Stimulated activated effector memory CD8-positive, alpha-beta T cell treated with anti-CD3 and anti-CD28 coated beads, Interleukin-12 subunit alpha, Interleukin-12 subunit beta, amount 100 ng/mL, for 72 hours (primary cell): Measurements from ENCODE around the gene JTB.
A peak's percentile ranks its signal among the peaks of the same experiment; 100 is the strongest.
"Not testable (repeated sequence)": the region's sequence is repeated elsewhere in the genome, so short reads cannot be mapped to it uniquely, and the experiment has no call there.

Experiments used
- ATAC-seq: fragments of 150-1000 bp; cut with Tn5 transposase; 2 replicates; pipeline ENCODE4 v1.10.0; 2021
- DNase-seq, 2 donors: peaks; one replicate each; pipeline ENCODE4 v3.0.0; 2021 to 2022; ENCODE audit warnings: low spot score in 2 of 2
- H3K27ac Mint-ChIP-seq: one replicate; pipeline ENCODE4 v1.8.0; 2022; ENCODE audit warnings: mild to moderate bottlenecking, mixed read lengths
- H3K36me3 Mint-ChIP-seq: one replicate; pipeline ENCODE4 v1.8.0; 2022; ENCODE audit warnings: mild to moderate bottlenecking, mixed read lengths
- H3K4me1 Mint-ChIP-seq: one replicate; pipeline ENCODE4 v1.8.0; 2022; ENCODE audit warnings: mixed read lengths
- H3K4me3 Mint-ChIP-seq: one replicate; pipeline ENCODE4 v1.8.0; 2022; ENCODE audit warnings: mild to moderate bottlenecking, mixed read lengths
- H3K9me3 Mint-ChIP-seq: one replicate; pipeline ENCODE4 v1.8.0; 2022; ENCODE audit warnings: mixed read lengths

Gene JTB

DNA sequence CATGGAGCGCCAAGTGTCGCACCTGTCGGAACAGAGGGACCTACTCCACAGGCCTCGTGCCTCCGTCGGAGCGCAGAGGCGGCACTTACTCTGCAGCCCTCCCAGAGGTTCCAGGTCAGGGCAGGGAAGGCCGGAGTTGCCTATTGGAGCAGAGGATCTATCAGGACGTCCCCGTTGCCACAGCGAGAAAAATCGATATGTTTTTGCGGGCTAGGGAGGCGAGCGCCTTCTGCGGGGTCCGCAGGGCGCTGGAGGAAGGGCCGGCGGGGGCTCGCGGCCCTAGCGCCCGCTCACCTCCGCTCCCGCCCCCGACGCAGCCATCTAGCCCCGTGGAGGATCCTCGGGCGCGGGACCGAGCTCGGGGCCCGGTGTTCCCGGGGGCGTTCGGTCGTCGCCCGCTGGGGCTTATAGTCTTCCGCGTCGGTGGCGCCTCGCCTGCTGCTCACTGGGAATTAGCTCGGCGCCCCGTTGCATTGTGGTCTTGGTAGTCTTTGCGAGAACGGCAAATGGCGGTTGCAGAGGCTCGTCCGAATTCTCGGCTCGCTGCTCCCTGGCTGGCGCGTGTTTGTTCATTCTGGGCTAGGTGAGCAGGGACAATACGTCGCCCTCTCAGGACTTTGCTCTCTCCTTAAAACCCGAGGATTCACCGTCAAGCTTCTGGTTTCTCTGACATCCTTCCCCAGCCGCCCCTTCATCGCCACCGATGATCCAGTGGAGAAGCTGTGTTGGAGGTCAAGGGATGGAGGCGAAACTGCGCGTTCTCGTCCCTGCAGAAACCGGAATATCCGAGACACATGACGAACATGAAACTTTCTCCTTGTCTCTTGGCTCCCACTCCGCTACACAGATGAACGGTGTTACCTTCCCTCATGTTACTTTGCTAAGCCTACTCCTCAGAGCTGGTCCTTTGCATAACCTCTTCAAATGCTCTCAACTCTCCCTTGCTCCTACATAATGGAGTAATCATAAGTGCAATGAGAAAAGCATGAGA, at the start of gene JTB:
Gene JTB, minus strand, starts transcription at position 425 of the 991 bp plus-strand sequence. Its CDS starts 422 bp downstream, at position 3.
- Mint-ChIP-seq H3K4me1 (peaks cover 46% of the 10 kb centered on the region), H3K9me3 (no peaks in the 10 kb centered on the region), H3K36me3 (peaks cover 46% of the 10 kb centered on the region), H3K4me3 (peak within 1 kb of the TSS; percentile 91), H3K27ac (peak within 1 kb of the TSS; percentile 91)
- DNase-seq (peak; percentile 65 to 88), ATAC-seq (peak; percentile 97)

DNA sequence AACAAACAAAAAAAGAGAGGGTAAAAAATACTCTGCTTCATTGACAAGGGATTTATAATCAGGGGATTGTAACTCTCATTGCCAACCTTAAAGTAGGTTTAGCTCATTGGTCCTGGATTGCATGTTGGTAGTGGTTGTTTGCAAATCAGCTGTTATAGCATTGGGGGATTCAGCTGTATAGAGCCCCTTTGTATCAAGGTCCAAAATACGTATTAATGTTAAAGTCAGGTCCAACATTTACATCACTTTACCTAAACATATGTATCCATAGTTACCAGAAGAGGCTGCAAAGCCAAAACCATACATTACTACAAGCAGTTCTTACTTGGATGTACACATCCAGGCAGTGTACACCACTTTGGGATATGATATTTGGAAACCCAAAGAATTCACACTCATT, 42.5 kb upstream of the JTB start:
- H3K9me3 Mint-ChIP-seq = no peaks in the 10 kb centered on the region
- no peak overlapping the region for H3K27ac Mint-ChIP-seq
- DNase-seq (no peak), ATAC-seq (no peak)
- no peaks in the 10 kb centered on the region for H3K36me3 Mint-ChIP-seq
- no peaks in the 10 kb centered on the region for H3K4me1 Mint-ChIP-seq
- H3K4me3 Mint-ChIP-seq = no peak overlapping the region

DNA sequence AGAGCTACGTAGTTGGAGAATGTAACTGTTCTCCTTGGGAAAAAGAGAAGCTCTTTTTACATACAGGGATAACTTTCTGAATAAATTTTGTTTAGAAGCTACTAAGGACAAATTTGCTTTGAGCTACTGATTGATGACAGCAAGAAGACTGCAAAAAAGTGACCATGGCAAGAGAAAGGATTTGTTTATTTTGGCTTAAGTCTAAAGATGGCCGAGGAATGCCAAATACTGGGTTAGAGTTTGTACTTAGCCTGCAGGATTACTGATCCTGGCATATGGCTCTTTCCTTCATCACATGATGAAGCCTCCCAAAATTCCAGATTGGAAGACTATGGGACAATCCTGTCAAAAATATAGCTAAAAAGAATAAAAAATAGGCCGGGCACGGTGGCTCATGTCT, 41.8 kb upstream of the JTB start:
- DNase-seq (no peak), ATAC-seq (no peak)
- Mint-ChIP-seq H3K27ac (no peak overlapping the region), H3K9me3 (no peaks in the 10 kb centered on the region), H3K36me3 (no peaks in the 10 kb centered on the region), H3K4me3 (no peak overlapping the region), H3K4me1 (no peaks in the 10 kb centered on the region)

DNA sequence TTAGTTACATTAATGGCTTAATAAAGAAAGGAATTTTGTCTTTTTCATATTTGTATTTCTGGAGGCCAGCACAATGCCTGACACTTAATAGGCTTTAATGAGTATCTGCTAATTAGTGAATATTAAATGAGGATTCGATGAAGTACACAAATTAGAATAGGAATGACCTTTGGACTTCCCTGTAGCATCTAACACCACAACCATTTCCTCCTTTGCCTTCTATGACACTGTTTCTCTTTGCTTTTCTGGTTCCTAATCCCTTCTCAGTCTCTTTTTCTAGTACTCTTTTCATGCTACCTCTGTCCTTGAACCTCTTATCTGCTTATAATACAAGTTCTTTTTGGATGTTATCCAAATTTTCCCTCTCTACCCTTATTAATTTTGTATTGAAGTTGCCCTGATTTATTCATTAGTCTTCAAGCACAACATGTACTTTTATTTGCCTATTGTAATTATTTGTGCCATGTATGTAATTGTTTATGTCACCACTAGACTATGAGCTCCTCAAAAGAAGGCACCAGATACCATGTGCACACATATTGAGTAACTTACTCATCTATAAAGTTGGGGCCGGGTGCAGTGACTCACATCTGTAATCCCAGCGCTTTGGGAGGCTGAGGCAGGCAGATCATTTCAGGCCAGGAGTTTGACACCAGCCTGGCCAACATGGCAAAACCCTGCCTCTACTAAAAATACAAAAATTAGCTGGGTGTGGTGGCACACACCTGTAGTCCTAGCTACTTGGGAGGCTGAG, 36.9 kb upstream of the JTB start:
- DNase-seq (no peak), ATAC-seq (peak; percentile 82)
- Mint-ChIP-seq H3K27ac (no peak overlapping the region), H3K4me3 (no peak overlapping the region), H3K9me3 (no peaks in the 10 kb centered on the region), H3K36me3 (no peaks in the 10 kb centered on the region), H3K4me1 (no peaks in the 10 kb centered on the region)

DNA sequence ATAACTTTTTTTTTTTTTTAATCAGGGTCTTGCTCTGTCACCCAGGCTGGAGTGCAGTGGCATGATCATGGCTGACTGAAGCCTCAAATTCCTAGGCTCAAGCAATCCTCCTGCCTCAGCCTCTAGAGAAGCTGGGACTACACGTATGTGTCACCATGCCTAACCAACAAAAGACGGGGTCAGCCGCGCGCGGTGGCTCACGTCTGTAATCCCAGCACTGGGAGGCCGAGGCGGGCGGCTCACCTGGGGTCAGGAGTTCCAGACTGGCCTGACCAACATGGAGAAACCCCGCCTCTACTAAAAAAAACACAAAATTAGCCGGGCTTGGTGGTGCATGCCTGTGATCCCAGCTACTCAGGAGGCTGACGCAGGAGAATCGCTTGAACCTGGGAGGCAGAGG, 35.1 kb upstream of the JTB start:
- not testable (repeated sequence) for H3K27ac Mint-ChIP-seq, H3K4me3 Mint-ChIP-seq, H3K9me3 Mint-ChIP-seq, ATAC-seq, DNase-seq, H3K36me3 Mint-ChIP-seq, H3K4me1 Mint-ChIP-seq

DNA sequence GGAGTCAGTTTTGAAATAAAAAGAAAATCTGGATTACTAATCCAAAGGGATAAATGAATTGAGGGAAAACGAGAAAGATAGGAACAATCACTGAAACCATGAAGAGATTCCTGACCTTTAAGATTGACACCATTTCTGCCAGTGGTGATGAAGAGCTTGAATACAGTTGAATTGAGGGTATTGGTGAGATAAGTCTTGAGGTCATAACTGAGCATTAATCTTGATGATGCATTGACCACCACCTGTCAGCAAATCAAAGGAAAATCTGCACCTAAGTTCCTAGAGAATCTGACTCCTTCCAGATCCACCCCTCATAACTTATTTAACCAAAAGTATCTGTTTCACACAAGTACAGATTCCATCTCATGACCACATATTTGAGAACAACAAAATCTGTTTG, 34.7 kb upstream of the JTB start:
- Mint-ChIP-seq H3K4me1 (no peaks in the 10 kb centered on the region), H3K36me3 (no peaks in the 10 kb centered on the region), H3K27ac (no peak overlapping the region), H3K9me3 (no peaks in the 10 kb centered on the region), H3K4me3 (no peak overlapping the region)
- DNase-seq = no peak
- ATAC-seq = no peak

DNA sequence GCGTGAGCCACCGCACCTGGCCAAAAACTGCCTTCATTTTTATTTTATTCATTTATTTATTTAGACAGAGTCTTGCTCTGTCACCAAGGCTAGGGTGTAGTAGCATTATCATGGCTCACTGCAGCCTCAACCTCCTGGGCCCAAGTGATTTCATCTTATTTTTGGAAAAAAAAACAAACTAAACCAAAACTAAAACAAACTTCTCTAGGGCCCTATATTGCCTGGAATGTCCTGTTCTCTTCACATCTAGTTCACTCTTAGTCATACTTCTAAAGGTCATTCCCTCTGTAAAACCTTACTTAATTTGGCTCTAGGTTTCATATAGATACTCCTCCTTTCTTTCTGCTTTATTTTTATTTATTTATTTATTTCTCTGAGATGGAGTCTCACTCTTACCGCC, 28.7 kb upstream of the JTB start:
- Mint-ChIP-seq H3K27ac (no peak overlapping the region), H3K4me1 (no peaks in the 10 kb centered on the region), H3K36me3 (no peaks in the 10 kb centered on the region), H3K9me3 (no peaks in the 10 kb centered on the region), H3K4me3 (no peak overlapping the region)
- ATAC-seq (no peak), DNase-seq (no peak)

DNA sequence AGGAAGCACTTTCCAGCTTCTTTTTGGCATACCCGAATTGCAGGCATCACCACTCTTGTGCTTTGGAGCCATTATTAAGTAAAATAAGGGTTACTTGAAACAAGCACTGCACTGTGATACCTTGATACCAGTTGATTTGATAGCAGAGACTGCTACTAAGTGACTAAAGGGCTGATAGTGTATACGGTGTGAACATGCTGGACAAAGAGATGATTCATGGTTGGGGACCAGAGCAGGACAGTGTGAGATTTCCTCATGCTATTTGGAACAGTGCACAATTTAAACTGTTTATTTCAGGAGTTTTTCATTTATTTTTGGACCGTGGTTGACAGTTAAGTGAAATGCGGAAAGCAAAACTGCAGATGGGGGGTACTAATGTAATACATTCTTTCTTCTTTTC, 22.9 kb upstream of the JTB start:
- no peaks in the 10 kb centered on the region for H3K4me1 Mint-ChIP-seq
- H3K9me3 Mint-ChIP-seq = no peaks in the 10 kb centered on the region
- peaks cover 22% of the 10 kb centered on the region for H3K36me3 Mint-ChIP-seq
- DNase-seq = no peak
- no peak overlapping the region for H3K27ac Mint-ChIP-seq
- H3K4me3 Mint-ChIP-seq = no peak overlapping the region
- no peak for ATAC-seq

DNA sequence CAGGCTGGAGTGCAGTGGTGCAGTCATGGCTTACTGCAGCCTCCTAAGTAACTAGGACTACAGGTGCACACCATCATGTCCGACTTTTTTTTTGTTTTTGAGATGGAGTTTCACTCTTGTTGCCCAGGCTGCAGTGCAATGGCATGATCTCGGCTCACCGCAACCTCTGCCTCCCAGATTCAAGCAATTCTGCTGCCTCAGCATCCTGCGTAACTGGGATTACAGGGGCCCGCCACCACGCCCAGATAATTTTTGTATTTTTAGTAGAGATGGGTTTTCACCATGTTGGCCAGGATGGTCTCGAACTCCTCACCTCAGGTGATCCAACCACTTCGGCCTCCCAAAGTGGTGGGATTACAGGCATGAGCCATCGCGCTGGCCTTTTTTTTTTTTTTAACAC, 19.4 kb upstream of the JTB start:
- not testable (repeated sequence) for H3K27ac Mint-ChIP-seq

DNA sequence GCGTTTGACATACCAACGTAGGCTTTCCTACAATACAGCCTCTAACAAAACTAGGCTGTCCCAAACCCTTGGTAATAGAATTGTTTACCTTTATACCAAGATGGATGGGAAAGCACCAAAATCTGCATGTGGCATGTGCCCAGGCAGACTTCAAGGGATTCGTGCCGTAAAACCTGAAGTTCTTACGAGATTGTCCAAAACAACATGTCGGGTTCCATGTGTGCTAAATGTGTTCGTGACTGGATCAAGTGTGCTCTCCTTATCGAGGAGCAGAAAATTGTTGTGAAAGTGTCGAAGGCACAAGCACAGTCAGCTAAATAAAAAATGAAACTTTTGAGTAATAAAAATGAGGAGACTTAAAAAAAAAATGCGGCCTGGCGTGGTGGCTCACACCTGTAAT, 18.2 kb upstream of the JTB start:
- no peak for DNase-seq
- Mint-ChIP-seq H3K4me3 (no peak overlapping the region), H3K36me3 (peaks cover 70% of the 10 kb centered on the region), H3K9me3 (no peaks in the 10 kb centered on the region), H3K27ac (peak overlapping the region; percentile 23), H3K4me1 (peaks cover 26% of the 10 kb centered on the region)
- no peak for ATAC-seq

More for the DNA sequence above, 19.4 kb upstream of the JTB start:
- DNase-seq, ATAC-seq, H3K4me3 Mint-ChIP-seq, H3K9me3 Mint-ChIP-seq: not testable (repeated sequence)
- Mint-ChIP-seq H3K36me3 (peaks cover 57% of the 10 kb centered on the region), H3K4me1 (peaks cover 16% of the 10 kb centered on the region)

DNA sequence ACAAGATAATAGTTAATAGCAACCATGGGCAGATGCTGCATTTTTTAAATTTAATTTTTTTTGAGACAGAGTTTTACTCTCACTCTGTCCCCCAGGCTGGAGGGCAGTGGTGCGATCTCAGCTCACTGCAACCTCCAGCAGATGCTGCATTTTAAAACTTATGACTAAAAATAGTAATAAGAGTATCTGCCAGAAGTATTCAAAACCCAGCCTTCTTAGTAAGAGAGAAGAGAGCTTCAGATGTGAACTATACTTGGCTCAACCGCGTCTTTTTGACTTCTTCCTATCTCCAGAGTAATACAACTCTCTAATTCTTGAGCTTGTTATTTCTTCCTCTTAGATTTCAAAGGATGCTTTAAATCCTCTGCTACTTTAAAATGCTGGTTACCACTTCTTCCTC, 17.7 kb upstream of the JTB start:
- Mint-ChIP-seq H3K36me3 (peaks cover 74% of the 10 kb centered on the region), H3K27ac (peak overlapping the region; percentile 23), H3K9me3 (no peaks in the 10 kb centered on the region), H3K4me1 (peaks cover 31% of the 10 kb centered on the region), H3K4me3 (no peak overlapping the region)
- ATAC-seq (no peak), DNase-seq (no peak)

DNA sequence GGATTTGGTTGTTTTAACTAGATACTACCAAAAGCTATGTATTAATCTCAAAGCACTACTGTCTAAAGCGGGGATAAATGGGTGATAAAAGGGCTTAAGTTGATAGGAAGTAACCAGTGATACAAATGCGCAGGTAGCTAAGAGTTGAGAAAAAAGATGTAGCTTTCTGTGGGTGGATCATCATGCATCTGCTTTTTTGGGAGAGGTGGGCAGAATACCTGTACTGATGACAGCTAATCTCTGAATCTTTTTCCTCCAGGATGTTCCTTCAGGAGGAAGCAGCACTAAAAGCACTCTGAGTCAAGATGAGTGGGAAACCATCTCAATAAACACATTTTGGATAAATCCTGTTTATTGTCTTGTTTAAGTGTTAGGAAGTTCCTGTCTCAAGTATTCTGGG, 14.3 kb upstream of the JTB start:
- Mint-ChIP-seq H3K4me3 (peak overlapping the region; percentile 88), H3K27ac (peak overlapping the region; percentile 99), H3K4me1 (peaks cover 42% of the 10 kb centered on the region), H3K36me3 (peaks cover 70% of the 10 kb centered on the region), H3K9me3 (no peaks in the 10 kb centered on the region)
- DNase-seq (no peak), ATAC-seq (no peak)

DNA sequence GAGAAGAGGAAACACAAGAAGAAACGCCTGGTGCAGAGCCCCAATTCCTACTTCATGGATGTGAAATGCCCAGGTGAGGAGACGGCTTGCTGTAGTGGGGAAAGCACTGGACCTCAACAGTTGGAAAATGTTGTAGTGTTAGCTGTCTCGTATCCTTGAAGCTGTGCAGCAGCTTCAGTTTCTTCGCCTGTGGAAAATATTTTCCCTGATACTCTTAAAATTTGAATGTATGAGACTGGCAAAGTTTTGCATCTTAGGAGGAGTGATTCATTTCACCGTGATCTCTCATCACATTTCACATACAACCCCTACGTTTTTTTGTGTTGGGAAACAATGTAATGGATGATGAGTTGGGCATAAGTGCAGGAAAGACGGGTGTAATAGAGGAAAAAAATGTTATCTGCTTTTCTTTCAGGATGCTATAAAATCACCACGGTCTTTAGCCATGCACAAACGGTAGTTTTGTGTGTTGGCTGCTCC, 13.7 kb upstream of the JTB start:
- no peaks in the 10 kb centered on the region for H3K9me3 Mint-ChIP-seq
- H3K4me3 Mint-ChIP-seq = peak overlapping the region; percentile 88
- H3K27ac Mint-ChIP-seq = peak overlapping the region; percentile 99
- ATAC-seq (no peak), DNase-seq (no peak)
- H3K36me3 Mint-ChIP-seq = peaks cover 64% of the 10 kb centered on the region
- H3K4me1 Mint-ChIP-seq = peaks cover 48% of the 10 kb centered on the region

DNA sequence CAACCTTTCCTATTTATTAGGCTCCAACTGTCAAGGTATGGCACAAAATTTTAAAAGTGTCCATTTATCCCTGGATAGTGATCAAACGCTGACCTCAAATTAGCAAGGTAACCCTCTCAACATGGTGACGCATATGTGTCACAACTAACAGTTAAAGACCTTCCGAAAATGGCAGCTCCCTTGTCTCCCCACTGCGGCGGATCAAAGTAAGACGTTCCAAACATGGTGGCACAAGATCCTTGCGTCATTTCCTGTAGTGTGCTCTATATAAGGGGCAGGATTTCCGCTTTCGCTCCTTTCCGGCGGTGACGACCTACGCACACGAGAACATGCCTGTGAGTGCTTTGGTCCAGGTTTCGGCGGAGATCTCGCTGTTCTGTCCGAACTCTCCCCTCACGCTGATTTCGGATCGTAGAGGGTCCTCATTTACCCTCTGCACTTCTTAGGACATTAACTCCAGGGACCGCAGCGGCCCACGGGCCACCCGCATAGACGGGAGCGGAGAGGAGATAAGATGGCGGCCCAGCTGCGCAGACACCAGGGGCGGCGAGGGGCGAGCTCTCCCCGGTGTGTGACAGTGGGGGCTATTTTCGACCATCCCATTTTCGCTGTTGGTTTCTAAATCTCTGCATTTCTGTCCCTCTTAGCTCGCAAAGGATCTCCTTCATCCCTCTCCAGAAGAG, 13.1 kb upstream of the JTB start, which contains the start of gene RPS27:
Gene RPS27, plus strand, starts transcription at position 295 of the 683 bp plus-strand sequence. Its CDS starts 35 bp downstream, at position 330.
- peak; percentile 71 to 94 for DNase-seq

DNA sequence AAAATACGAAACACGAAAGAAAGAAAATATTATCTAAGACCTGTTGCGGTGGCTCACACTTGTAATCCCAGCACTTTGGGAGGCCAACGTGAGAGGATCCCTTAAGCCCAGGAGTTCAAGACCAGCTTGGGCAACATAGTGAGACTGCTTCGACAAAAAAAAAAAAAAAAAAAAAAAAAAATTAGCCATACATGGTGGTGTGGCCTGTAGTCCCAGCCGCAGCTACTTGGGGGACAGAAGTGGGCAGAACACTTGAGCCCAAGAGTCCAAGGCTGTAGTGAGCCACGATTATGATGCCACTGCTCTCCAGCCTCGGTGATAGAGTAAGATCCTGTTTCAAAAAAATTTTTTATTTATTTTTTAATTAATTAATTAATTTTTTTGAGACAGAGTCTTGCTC, 10.1 kb upstream of the JTB start:
- H3K4me3 Mint-ChIP-seq = no peak overlapping the region
- DNase-seq = no peak

More for the DNA sequence above, 13.1 kb upstream of the JTB start, which contains the start of gene RPS27:
- Mint-ChIP-seq H3K4me3 (peak within 1 kb of the TSS; percentile 88), H3K9me3 (no peaks in the 10 kb centered on the region), H3K36me3 (peaks cover 59% of the 10 kb centered on the region), H3K4me1 (peaks cover 53% of the 10 kb centered on the region), H3K27ac (peak within 1 kb of the TSS; percentile 99)
- peak; percentile 95 for ATAC-seq

More for the DNA sequence above, 10.1 kb upstream of the JTB start:
- Mint-ChIP-seq H3K4me1 (peaks cover 56% of the 10 kb centered on the region), H3K9me3 (no peaks in the 10 kb centered on the region), H3K27ac (peak overlapping the region; percentile 80), H3K36me3 (peaks cover 34% of the 10 kb centered on the region)
- no peak for ATAC-seq
